ENCODE measurements around the gene WNK1. TPM values are rescaled to one million over a fixed set of nuclear protein-coding genes. Genes with fewer than 3 reads are reported as not detected.

WNK1 gene
- polyA plus RNA-seq, 3 donors, result 8.7 to 57.2 (median 20.9) TPM

DNA sequence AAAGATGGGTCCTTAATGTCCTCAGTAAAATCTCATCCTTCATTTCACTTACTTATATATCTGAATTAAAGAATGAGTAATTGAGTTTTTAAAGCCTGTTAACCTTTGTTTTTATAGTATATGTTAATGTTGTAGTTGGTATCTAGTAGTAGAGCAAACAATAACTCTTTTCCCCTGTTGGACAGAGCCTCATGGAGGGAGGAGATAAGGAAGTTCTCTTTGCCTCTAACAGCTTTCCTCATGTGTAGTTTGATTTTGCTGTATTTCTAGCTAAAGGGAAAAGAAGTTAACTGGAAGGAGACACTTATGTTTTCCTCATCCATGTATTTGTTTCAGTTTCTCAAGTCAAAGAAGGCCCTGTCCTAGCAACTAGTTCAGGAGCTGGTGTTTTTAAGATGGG lies 141.8 kb downstream of the WNK1 start:
- H3K9me3 ChIP-seq (replicated peaks in 1 of 2; ENCODE audit: control insufficient read depth in 1 of 2, insufficient read depth in 1 of 2, low read length in 2 of 2), result no peaks in the 10 kb centered on the region
- peaks cover 4% of the 10 kb centered on the region for H3K4me1 Mint-ChIP-seq
- no peak for DNase-seq
- H3K4me1 ChIP-seq (ENCODE audit: control insufficient read depth in 1 of 2, insufficient read depth in 2 of 2, low read length in 2 of 2), result no peaks in the 10 kb centered on the region
- H3K4me3 ChIP-seq (replicated peaks in 1 of 3; ENCODE audit: low read depth in 2 of 3, low read length in 3 of 3), result no peak overlapping the region
- TF ChIP-seq CTCF (IDR thresholded peaks at IDR 0.05), result no peak
- H3K27ac Mint-ChIP-seq, result peak overlapping the region in 2 of 7 donors; percentile 36 to 38
- H3K9ac ChIP-seq (ENCODE audit: insufficient read depth, low read length, poor library complexity, severe bottlenecking), result no peak overlapping the region
- H3K27me3 ChIP-seq (ENCODE audit: control insufficient read depth in 2 of 2, insufficient read depth in 2 of 2, low read length in 2 of 2), result no peaks in the 10 kb centered on the region
- H3K4me3 Mint-ChIP-seq, result no peak overlapping the region
- intact Hi-C loops (cut with micrococcal nuclease), result loop anchor here in 1 of 2 donors (10.0 kb wide), 1 partner anchor 61 kb away; no protein-coding TSS in a partner anchor
- no peaks in the 10 kb centered on the region for H3K79me2 ChIP-seq (ENCODE audit: insufficient read depth, low read length)
- H3K27ac ChIP-seq (ENCODE audit: low read depth in 1 of 2, low read length in 2 of 2), result no peak overlapping the region
- H3K4me2 ChIP-seq (replicated peaks; ENCODE audit: extremely low read depth, low read length, poor library complexity, severe bottlenecking), result no peak overlapping the region
- H3K9me3 Mint-ChIP-seq, result no peaks in the 10 kb centered on the region
- peaks cover 70 to 88% of the 10 kb centered on the region in 2 donors for H3K36me3 Mint-ChIP-seq
- no peak overlapping the region for H2AFZ ChIP-seq (ENCODE audit: insufficient read depth, low read depth, low read length, poor library complexity, severe bottlenecking)
- H3K36me3 ChIP-seq (replicated peaks in 1 of 2; ENCODE audit: control insufficient read depth in 1 of 2, insufficient read depth in 2 of 2, low read length in 2 of 2), result peaks cover 83 to 93% of the 10 kb centered on the region in 2 donors
- H4K20me1 ChIP-seq (ENCODE audit: insufficient read depth, low read length), result peaks cover 24% of the 10 kb centered on the region
- H3K27me3 Mint-ChIP-seq (ENCODE audit: low read depth in 3 of 3), result no peaks in the 10 kb centered on the region

- Histone ChIP-seq H3K27ac (ENCODE audit: low read depth in 1 of 2, low read length in 2 of 2) (no peak overlapping the region), H3K9ac (ENCODE audit: insufficient read depth, low read length, poor library complexity, severe bottlenecking) (no peak overlapping the region), H3K79me2 (ENCODE audit: insufficient read depth, low read length) (no peaks in the 10 kb centered on the region), H3K27me3 (ENCODE audit: control insufficient read depth in 2 of 2, insufficient read depth in 2 of 2, low read length in 2 of 2) (no peaks in the 10 kb centered on the region), H3K9me3 (replicated peaks in 1 of 2; ENCODE audit: control insufficient read depth in 1 of 2, insufficient read depth in 1 of 2, low read length in 2 of 2) (no peaks in the 10 kb centered on the region), H4K20me1 (ENCODE audit: insufficient read depth, low read length) (peaks cover 35% of the 10 kb centered on the region), H3K4me2 (replicated peaks; ENCODE audit: extremely low read depth, low read length, poor library complexity, severe bottlenecking) (no peak overlapping the region), H2AFZ (ENCODE audit: insufficient read depth, low read depth, low read length, poor library complexity, severe bottlenecking) (no peak overlapping the region), H3K4me1 (ENCODE audit: control insufficient read depth in 1 of 2, insufficient read depth in 2 of 2, low read length in 2 of 2) (no peaks in the 10 kb centered on the region), H3K4me3 (replicated peaks in 1 of 3; ENCODE audit: low read depth in 2 of 3, low read length in 3 of 3) (no peak overlapping the region), H3K36me3 (replicated peaks in 1 of 2; ENCODE audit: control insufficient read depth in 1 of 2, insufficient read depth in 2 of 2, low read length in 2 of 2) (peaks cover 82 to 93% of the 10 kb centered on the region in 2 donors)
- Mint-ChIP-seq H3K4me3 (no peak overlapping the region), H3K27me3 (ENCODE audit: low read depth in 3 of 3) (no peaks in the 10 kb centered on the region), H3K36me3 (peaks cover 75 to 89% of the 10 kb centered on the region in 2 donors), H3K27ac (no peak overlapping the region), H3K4me1 (peaks cover 4% of the 10 kb centered on the region), H3K9me3 (no peaks in the 10 kb centered on the region)
- DNase-seq, result no peak
- TF ChIP-seq CTCF (IDR thresholded peaks at IDR 0.05), result no peak
- intact Hi-C loops (cut with micrococcal nuclease), result loop anchor here in 1 of 2 donors (10.0 kb wide), 1 partner anchor 59 kb away; no protein-coding TSS in a partner anchor
- WGBS (ENCODE audit: insufficient coverage), result 88% methylated on average over 4 of the region's 4 CpGs
Measured at GRCh38 chr12:896031-896430, 143.7 kb downstream of the WNK1 start.
